ENCODE data around the gene TUBA4B.

Gene TUBA4B

DNA sequence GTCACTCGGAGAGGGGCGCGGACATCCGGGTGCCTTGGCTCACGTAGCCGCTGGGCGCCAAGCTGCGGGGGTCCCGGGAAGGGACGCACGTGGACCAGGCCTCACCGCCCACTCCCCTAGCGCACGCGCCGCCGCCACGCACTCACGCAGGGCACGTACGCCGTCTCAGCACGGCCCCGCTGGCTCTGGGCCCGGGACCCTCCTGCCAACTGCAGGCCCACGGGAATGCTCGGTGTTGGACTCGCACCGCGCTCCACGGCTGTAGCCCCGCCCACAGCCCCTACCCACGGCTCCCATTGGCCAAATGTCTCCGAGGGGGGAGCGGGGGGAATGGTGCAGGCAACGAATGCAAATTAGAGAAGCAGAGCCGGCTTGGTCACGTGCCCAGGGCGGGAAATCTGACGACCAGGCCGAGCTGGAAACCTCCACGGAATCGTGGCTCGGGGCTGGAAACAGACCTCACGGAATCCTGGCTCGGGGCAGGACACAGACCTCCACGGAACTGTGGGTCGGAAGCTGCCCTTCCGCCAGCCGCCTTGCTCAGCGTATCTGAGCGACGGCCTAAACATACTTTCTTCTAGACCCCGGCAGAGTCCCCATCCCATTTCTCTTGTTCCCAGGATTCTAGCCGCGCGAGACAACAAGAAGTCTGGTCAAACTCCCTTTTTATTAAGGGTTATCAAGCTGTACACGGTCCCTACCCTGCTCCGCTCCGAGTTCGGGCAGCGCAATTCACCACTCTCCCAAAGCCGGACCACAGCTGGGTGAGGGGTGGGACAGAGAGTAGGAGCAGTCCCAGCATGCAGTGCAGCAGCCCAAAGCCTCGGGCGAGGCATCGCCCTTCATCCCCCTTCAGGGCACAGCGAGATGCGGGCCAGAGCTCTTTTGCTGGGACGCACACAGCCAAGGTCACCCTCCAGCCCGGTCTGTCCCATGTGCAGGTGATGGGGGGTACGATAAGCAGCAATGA, 34.0 kb upstream of the TUBA4B start, which contains the start of gene ABCB6:
TSS of gene ABCB6 (minus strand) at position 227 of the 970 bp plus-strand sequence. CDS start 285 bp downstream, outside the sequence.
- peak; percentile 83 for DNase-seq (ENCODE audit: low read depth, low spot score)

DNA sequence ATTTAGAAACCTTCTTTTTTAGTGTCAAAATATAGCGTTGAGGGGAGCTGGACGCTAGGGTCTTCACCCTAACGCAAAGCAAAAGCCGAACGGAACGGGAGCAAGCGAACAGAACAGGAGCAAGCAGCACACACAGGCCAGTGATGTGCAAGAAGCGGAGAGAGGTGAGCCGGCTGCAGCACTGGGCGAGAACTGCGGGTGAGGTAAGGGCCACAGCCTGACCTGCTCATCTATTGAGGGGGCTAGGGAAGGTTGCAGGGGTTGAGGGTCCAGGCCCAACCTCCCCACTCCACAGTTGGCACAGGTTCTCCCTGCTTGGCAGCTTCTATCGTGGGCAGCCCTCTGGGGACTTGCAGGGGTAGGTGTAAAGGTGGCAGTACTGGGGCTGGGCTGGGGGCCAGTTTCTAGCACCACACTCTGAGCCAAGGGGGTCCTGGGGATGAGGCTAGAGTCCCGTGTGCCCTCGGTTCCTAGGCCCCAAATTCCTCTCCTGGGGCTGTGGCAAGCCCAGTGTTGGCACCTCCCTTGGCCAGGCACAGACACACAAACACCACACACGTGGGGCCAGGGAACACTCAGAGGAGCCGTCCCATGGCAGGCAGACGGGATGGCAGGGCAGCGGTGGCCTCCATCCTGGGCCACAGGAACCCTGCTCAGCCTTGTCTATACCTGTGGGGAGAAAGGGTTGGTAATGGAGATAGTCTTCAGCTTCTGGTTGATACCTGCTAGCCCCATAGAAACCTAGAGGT, 33.1 kb upstream of the TUBA4B start:
- DNase-seq (ENCODE audit: low read depth, low spot score), result no peak

DNA sequence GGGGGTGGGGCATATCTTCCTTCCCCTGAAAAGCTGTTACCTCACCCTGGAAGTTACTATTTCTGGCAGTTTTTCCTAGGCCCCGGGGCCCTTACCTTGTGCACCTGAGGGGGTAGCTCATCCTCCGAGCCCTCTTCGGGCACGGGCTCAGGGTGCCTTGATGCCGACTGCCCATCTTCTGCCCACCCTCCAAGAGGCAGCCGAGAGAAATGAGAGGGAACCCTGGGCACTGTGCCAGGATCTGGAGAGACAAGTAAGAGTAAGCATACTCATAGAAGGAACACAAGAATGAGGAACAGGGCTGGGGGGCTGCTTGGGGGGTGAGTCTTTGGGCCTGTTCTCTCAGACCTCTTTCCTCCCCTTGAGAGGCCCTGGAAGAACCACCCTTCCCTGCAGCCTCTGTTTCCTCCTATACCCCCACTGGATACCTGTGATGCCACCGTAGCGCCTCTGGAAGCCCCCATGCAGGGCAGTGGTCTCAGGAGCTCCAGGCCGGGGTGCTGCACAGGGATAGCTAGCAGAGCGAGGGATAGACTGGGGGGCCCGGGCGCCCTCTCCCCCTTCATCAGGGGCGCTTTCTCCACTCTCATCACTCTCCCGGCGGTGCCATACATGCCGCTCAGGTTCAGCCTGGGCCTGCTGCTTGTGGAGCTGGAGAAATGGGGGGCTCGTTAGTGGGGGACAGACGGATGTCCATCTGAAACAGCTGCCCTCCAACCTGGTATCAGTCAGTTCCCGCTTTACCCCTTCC, 32.2 kb upstream of the TUBA4B start:
- DNase-seq (ENCODE audit: low read depth, low spot score), result no peak

DNA sequence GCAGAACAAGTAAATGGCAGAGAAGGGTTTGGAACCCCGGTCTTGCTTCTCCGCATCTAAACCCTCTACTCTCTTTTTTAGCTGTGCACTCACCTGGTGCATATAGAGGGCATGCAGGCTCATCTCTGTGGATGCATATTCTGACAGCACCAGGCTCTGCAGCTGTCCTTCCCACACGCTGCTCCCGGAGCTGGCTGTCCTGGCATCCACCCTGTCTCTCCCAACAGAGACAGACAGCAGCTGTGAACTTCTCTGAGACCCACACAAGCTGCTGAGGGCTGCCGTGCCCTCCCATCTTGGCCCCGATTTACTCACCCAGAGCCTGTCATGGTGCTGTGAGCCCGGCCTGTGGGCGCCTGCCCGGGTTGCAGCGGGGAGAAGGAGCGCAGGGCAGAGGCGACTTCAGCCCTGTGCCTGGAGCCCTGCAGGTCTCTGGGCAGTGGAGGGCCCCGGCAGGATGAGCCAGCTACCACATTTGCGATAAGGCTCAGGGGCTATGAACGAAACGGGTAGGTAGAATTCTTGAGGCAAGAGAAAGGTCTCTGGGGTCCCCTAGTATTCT, 31.0 kb upstream of the TUBA4B start:
- no peak for DNase-seq (ENCODE audit: low read depth, low spot score)

DNA sequence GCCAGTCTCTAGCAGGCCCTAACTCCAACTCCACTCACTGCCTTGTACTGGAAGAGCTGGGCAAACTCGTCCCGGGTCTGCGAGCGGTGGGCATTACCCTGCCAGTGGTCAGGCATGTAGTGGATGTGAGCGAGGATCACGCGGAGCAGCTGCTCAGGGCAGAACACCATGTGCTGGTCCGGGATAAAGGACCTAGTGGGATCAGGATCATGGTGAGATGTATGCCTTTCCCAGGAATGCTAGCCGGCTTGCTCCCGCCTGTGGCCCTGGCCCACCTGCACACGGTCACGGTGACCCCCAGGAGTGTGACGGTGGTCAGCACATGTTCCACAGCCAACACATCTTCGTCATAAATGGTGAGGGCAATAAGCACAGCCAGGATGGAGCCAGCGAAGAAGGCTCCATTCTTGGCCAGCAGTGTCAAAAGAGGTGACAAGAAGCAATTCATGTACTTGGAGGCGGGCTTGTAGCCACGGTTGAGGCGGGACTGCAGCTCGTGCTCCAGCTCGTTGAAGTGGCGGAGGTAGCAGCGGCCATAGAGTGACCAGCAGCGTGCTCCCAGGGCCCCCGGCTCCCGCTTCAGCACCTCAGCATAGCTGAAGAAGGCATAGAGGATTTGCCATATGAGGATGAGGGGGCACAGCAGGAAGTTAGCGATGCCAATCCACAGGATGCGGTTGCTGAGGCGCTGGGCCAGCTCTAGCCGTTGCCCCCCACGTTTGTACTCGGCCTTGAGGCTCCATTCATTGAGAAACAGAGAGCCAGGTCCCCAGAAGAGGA, 29.0 kb upstream of the TUBA4B start:
- no peak for DNase-seq (ENCODE audit: low read depth, low spot score)

DNA sequence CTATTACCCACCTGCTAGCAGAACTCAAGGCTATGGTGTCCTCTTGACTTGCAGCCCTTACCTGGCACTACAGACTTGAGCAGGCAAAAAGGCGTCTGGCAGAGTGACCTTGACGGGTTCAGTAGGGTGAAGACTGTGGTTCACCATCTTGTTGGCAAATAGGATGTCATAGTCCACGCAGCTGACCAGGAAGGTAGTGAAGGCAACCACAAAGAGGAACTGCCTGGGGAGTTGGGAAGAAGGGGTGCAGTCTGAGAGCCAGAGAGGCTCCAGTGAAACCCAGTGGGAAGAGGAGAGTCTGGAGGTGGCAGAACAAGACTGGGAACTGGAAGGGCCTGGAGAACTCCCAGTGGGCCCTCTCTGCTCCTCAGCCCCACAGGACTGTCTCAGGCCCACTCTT, 27.7 kb upstream of the TUBA4B start:
- DNase-seq (ENCODE audit: low read depth, low spot score), result no peak

DNA sequence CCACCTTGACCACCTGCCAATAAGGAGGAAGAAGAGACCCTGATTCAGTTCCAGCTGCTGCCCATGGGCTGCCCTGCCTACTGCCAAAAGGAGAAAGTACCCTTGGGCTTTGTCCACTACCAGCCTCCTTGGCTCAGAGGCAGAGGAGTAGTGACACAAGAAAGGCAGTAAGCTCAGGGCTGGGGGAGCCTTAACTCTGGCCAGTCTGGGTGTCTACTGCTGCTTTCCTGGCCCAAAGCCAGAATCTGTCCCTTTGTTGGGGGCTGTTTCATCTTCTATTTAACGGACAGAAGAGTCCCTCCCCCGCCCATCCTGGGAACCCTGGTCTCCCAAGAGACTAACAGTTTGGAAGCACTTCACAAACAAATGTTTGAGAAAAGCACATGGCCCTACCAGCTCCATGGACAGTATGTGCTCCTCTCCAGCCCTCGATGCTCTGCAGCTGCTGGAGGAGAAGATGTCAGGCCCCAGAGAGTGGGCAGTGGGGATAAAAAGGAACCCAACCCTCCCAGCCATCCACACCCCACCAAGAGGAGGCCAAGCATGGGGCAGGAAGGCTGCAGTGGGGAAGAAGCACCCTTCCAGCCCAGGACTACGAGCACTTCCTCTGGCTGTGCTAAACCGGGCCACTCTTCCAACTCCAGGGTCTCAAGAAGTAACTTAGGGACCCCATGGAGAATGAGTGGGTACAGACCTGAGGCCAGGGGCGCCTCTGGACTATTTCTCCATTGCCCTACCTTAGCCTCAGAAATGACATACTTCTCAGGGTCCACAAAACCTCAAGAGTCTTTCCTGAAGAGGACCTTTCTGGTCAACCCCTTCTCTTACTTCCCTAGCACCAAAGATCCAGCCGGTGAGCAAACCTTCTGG, 24.8 kb upstream of the TUBA4B start:
- no peak for DNase-seq (ENCODE audit: low read depth, low spot score)

DNA sequence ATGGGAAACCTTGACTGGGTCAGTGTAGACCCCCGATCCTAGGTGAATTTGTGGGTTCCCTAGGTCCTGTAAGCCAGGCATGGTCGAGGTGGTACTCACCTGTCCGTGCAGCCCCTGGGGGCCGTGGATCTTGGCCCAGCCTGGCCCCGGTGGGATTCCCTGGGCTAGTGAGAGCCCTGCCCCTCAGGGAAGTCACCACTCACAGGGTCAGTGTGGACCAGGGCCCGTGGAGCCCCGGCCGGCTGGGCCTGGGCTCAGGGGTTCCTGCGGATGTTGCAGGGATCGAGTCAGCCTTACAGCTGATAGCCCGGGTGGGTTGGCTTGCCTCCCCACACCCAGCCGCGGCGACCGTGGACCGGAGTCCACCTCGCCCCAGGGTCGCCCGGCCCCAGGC, 24.1 kb upstream of the TUBA4B start:
- no peak for DNase-seq (ENCODE audit: low read depth, low spot score)

DNA sequence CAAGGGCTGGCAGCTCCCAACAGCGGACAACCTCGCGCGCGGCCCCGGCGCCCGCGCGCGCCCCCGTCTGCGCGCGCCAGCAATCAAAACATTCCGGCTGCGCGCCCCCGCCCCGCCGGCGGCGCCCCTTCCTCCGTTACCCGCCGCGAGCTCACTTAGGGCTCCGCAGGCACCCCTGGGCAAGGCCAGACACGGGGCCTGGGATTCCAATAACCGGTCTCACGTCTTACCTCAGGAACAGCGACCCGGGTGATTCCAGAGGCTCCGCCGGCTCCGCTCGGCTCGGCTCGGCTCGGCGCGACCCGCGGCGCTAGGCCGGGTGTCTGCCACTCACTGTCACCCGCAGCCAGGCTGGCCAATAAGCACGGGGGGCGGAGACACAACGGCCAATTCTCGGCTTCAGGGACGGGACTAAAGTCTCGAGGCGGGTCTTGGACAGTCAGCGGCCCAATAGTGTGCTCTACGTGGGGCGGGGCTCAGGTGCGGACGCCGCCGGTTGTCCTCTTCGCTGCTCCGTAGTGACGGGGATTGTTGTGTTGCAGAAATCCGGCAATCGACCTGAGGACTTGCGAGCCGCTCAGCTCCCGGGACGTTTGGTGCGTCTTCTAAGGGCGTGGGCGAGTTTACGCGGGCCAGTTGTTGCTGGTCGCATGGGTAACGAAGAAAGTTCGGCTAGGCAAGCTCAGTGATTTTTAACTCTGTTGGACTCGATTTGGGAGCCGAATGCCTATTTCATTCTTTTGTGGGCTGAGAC, 23.6 kb upstream of the TUBA4B start, which contains the start of the genes ANKZF1 and ATG9A:
TSS of gene ANKZF1 (plus strand) at position 502 of the 754 bp plus-strand sequence. CDS start 452 bp downstream, outside the sequence.
TSS of gene ATG9A (minus strand) at position 332 of the 754 bp plus-strand sequence. CDS start 1,612 bp downstream, outside the sequence.
- peak; percentile 94 for DNase-seq (ENCODE audit: low read depth, low spot score)

DNA sequence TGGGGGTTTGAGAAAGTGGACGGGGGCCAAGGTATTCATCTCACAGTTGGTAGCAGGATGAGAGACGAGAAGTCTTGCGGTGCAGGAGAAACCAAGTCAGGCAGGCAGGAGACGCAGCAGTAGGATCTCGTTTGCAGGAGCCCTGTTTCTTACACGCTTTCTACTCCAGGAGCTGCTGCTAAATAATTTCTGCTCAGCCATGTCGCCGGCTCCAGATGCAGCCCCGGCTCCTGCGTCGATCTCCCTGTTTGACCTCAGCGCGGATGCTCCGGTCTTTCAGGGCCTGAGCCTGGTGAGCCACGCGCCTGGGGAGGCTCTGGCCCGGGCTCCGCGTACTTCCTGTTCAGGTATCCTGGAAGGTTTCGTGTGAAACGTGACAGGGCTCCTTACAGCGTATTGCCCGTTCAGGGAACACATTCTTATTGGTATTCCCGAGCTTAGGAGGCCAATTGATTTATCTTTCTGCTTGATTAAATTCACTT, 22.9 kb upstream of the TUBA4B start:
- no peak for DNase-seq (ENCODE audit: low read depth, low spot score)

DNA sequence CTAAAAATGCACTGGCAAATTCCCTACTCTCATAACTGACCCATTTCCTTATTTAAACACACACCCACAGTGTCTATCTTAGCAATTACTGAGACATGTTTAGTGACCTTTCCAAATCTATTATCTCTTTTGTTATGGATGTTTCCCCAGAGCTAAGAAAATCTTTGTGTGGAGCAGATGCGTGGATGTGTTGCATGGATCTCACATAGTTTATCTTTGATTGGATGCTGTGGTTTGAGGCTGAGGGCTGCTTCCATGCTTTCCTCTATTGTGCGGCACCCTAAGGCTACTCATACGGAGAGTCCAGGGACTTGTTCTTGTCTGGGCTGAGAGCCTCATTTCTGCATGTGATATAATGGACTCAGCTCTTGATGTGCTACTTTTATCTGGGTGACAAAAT, 18.7 kb upstream of the TUBA4B start:
- DNase-seq (ENCODE audit: low read depth, low spot score), result no peak

DNA sequence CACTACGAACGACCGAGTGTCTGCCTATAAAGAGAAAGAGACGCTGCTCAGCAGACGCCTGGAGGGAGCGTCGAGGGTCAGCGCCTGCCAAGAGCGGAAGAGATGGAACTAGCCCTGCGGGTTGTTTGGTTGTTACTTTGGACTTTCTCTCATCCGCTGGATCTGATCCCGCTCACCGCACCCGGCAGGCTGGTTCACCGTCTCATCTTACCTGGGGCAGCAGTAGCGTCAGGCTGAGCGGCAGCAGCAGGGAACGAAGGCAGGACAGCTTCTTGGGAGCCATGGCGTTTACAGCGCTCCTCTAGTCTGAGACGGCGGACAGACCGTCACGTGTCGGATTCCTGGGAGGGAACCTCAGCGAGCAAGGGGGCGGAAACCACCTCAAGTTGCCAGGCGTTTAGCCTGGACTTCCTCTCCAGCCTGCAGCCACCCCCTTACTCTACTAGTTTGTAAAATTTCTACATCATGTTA, 9.7 kb upstream of the TUBA4B start:
- no peak for DNase-seq (ENCODE audit: low read depth, low spot score)

DNA sequence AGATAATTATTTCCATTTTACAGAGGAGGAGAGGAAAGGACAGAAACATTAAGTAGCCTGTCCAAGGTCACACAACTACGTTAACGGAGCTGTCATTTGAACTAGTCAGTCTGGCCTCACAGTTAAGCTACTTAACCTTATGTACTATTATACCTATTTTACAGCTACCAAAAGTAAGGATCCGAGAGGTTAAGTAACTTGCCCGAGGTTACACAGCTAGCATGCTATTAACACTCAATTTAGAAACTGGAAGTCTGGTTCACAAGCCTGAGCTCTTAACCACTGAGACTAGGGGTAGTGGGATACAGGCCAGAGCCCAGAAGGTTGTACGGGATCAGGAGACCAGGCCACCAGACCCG, 8.3 kb upstream of the TUBA4B start:
- no peak for DNase-seq (ENCODE audit: low read depth, low spot score)

DNA sequence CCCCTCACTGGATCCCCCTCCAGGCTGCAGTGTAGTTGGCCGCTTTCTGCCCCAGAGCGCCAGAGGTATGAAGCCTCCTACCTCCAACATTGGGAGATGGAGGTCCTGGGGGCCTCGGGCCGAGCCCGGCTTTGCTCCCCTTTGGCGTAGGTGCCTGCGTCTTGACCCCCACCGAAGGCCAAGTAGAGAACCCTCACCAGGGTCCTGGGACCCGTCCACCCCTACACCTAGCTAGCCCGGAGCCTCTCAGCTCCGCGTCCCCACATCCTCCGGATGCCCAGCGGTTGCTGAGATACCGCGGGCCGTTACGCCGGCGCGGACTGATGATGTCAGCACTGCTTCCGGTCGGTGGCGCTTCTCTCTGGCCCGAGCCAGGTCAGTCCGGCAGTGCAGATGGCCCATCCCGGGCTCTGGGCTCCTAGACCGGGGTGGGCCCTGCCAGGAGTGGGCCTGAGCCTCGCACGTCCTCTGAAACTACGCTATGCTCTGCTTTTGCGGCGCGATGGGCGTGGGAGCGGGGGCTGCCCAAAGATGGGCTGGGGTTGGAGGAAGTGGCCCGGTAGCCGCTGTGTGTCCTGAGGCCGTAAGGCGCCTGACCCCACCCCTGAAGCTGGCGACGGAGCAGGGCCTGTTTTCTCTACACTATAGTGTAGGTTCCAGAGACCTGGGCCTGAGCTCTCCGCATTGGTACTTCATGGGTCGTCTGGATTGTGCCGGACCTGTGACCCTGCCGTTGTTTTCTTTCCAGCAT, 7.7 kb upstream of the TUBA4B start, which contains the start of the genes GLB1L and STK16:
TSS of gene GLB1L (minus strand) at position 297 of the 751 bp plus-strand sequence. CDS start 1,871 bp downstream, outside the sequence.
TSS of gene STK16 (plus strand) at position 332 of the 751 bp plus-strand sequence. CDS start 521 bp downstream, outside the sequence.
- peak; percentile 81 for DNase-seq (ENCODE audit: low read depth, low spot score)

DNA sequence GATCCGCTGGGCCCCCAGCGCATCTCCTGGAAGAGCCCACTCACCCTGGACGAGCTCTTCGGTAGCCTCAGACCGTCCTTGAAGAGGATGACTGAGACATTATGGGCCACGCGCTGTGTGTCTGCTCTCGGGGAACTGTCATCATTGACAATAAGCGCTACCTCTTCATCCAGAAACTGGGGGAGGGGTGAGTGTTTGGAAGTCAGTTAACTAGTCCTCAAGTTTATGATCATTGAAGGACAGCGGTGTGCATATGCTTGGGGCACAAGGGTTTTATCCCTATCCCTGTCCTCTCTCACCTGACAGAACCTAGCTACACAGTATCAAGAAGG, 7.2 kb upstream of the TUBA4B start:
- DNase-seq (ENCODE audit: low read depth, low spot score), result no peak

DNA sequence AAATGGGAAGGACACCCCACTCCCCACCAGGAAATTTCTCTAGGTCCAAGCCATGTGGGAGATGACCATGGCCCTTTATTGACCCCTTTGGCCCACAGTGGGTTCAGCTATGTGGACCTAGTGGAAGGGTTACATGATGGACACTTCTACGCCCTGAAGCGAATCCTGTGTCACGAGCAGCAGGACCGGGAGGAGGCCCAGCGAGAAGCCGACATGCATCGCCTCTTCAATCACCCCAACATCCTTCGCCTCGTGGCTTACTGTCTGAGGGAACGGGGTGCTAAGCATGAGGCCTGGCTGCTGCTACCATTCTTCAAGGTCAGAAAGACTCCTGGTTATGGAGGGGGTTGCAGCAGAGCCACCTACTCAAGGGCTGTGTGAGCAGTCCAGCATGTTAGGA, 6.5 kb upstream of the TUBA4B start:
- no peak for DNase-seq (ENCODE audit: low read depth, low spot score)

All from smooth muscle cell of the brain vasculature (primary cell).